Femur (tissue), 1 donor: ENCODE data around the gene ARHGEF12.

Experiments used
- DNase-seq: peaks from one replicate; pipeline ENCODE4 v3.0.0-alpha.2; 2017

ARHGEF12 gene

GRCh38 chr11:120521176-120521575 lies 185.0 kb downstream of the ARHGEF12 start:
- DNase-seq, result no peak

DNA sequence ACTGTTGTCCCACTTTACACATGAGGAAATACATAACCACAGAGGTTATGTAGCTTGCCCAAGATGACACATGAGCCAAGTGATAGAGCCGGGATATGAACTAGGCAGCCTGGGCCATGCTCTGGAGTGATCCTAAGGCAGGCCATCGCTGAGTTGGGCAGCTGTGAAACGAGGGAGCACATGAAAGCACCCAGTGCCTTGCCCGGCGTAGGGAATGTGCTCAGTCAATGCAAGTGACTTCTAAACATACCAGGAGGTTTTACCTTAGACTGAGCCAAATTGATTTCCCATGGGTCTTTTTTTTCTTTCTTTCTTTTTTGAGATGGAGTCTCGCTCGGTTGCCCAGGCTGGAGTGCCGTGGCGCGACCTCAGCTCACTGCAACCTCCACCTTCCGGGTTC lies 185.8 kb downstream of the ARHGEF12 start:
- DNase-seq, result no peak

DNA sequence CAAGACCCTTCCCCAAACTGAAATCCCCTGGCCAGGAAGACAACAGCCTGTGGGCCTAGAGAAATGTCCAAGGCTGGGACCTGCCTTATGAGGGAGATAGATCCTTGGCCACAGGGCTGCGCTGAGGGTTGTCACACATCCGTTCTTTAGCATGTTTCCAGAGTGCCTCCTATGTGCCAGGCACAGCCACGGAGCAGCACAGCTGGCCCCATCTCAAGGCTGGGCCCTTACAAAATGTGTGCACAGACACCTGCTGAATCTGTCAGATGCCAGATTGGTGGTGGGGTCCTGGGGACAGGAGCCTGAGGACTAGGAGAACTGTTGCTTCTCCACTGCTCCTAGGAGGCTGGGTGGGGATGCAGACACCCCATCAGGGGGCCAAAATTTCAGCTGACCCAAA lies 186.5 kb downstream of the ARHGEF12 start:
- DNase-seq, result peak; percentile 5

DNA sequence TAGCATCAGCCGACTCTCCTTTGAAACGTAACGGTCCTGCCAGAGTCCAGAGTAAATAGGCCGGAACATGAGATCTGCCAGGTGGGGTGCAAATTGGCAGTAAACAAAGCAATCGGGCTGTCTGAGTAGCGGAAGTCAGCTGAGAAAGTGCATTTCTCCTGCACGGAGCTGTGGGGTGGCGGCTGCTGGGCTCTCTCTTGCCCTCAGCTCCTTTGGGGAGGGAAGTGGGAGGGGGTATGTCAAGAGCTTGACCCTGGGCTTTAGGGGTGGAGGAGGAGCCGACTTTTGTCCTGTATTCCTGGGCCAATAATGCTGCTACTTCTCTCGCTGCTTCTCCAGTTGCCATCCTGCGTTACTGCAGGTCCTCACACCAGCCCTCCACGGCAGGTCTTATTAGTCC lies 187.0 kb downstream of the ARHGEF12 start:
- peak; percentile 8 for DNase-seq

DNA sequence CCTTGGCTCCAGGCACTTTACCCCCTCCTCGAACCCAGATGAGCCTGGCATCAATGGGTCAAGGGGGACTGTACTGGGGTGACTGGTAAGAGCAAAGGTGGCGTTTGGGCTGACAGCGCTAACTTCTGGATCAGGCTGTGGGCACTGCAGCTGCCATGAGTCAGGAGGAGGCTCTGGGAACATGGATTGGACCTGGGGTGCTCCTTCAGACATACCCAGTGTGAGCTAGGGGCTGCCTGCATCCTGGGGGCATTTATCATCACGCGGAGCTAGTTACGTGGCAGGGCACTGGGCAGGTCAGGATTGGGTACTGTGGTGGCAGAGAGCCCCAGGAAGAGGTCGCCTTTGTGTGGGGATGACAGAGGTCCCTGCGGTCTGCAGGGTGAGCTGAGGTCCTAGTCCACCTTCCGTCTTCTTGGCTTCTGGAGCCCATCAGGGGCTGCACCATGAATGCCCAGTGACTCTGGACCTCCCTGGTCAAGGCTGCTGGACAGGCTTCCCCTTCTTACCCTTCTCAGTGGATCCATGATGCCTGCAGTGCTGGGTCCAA lies 188.4 kb downstream of the ARHGEF12 start:
- DNase-seq, result no peak

DNA sequence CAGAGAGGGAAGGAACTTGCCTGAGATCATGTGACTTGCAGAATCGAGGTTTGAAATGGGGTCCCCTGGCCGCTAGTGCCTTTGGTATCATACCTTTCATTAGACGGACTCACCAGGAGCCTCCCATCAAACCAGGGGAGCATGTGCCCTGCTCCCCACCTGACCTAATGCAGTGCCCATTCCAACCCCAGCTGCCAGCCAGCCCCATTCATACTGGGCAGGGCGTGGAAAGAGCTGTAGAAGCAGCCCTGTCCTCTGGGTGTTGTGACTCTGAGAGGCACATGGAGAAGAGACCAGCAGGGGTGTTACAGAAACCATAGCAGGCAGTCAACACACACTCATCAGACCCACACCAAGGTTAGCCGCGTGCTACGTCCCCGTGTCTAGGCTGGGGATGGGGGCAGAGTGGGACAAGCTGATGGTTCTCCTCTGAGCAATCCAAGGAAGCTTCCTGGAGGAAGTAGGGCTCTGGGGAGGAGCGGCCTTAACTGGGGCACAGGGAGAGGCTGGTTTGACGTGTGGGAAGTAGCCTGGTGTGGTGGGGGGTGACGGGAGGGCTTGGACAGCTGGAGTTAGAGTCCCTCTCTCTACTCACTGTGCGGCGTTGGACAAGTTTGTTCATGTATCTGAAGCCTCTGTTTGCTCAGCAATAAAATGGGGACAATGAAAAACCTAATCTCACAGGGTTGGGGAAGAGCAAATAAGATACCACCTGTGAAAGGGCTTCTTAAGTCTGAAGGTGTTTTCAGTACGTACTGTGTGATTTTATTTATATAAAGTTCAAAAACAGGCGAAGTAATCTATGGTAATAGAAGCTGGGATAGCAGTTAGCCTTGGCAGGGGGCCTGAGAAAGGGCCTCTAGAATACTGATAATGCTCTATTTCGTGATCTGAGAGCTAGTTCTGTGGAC lies 189.3 kb downstream of the ARHGEF12 start:
- no peak for DNase-seq

GRCh38 chr11:120526241-120526640 lies 190.0 kb downstream of the ARHGEF12 start:
- DNase-seq, result no peak

- peak; percentile 85 for DNase-seq
These were observed 191.0 kb downstream of the ARHGEF12 start for GRCh38 chr11:120527111-120527761.

GRCh38 chr11:120528749-120529148 lies 192.5 kb downstream of the ARHGEF12 start:
- no peak for DNase-seq

- DNase-seq, result no peak
These were observed 193.0 kb downstream of the ARHGEF12 start for GRCh38 chr11:120529214-120529613.

DNA sequence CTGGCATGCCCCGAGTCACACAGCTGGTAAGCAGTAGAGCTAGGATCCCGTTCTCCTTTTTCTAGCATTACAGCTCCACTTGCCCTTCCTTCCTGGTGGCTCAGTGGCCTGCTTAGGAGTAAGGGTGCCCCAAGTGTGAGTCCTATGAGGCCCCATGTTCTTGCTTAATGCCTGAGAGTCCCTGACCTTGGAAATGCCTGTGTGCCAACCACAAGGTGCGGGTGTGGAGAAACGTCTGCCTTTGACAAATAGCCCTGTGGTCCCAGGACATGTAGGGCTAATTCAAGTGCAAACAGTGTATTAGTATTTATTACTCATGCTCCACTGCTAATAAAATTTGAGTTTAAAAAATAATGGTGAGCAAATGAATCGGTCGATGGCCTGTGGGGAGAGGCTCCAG lies 193.7 kb downstream of the ARHGEF12 start:
- DNase-seq, result no peak

- no peak for DNase-seq
These were observed 196.0 kb downstream of the ARHGEF12 start for GRCh38 chr11:120532082-120532831.

DNA sequence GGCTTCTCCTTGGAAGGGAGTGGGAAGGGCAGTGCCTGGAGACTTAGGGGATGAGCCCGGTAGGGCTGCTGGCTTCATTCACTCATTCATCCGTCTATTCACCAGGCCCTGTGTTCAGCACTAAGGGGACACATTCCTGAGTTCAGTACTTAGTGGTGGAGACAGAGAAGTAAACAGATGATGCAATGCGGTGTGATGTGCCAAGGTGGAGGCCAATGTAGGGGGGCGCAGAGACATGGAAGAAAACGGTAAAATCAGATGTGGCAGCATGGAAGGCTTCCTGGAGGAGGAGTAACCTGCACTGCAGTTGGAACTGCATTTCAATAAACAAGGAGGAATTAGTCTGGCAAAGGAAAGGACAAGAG lies 196.6 kb downstream of the ARHGEF12 start:
- no peak for DNase-seq

DNA sequence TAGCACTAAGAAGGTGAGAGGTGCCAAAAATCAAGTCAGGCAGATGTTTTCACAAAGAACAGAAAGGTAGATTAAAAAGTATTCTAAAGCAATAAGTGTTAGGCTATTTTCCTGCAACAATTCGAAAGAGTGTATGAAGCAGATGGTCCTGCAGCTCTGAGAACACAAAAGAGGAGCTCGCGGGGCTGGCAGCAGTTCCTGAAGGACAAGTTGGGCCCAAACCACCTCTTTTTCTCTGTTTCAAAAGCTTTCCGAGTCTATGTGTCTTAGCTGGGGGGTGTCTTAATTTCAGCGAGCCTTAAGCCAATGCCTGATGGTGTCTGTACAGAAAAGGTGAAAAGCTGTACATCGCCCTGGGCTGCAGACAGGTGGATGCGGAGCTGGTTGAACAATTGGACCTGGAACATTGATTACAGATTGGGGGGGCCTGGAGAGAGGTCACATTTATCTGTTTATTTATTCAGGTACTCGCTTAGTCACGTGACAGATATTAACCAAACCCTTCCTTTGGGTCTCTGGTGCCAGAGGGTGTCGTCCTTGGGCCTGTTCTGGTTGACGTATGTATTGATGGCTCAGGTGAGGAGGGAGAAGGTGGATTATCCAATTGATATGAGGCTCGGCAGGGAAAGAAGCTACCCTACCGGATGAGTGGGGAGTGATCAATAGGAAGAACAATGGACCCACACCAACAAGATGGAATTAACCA lies 200.0 kb downstream of the ARHGEF12 start:
- DNase-seq, result no peak

GRCh38 chr11:120536797-120537169 lies 200.6 kb downstream of the ARHGEF12 start:
- no peak for DNase-seq

DNA sequence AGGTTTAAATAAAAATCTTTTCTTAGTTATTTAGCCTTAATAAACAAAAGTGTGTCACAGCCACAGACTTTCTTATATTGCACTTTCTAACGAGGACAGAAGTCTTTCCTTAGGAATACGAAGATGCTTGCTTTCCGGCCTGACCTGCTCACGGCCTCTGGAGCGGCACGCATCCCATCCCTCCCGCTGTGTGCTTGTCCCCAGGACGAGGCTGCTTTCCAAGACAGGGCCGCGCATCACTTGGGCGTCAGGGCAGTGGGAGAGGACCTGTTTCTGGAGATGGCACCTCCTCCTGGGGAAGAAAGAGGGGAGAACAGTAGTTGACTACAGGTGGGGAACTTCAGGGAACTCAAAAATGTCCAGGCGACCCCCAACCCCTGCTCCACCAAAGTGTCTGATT lies 201.8 kb downstream of the ARHGEF12 start:
- DNase-seq, result no peak

GRCh38 chr11:120538707-120539106 lies 202.5 kb downstream of the ARHGEF12 start:
- DNase-seq, result no peak
